GM21526 (cell line): ENCODE data around the gene KRTDAP.

Experiments
- ATAC-seq: cut with Tn5 transposase; IDR thresholded peaks from one replicate; pipeline ENCODE4 v1.9.1; 2021; ENCODE audit warnings: moderate library complexity; ENCODE audit not compliant: unreplicated experiment, low FRiP score

Gene KRTDAP

GRCh38 chr19:35490364-35490763 lies at the start of gene KRTDAP:
KRTDAP (minus strand) TSS chr19:35490464; CDS start chr19:35490442, 22 bp downstream.
- no peak for ATAC-seq

GRCh38 chr19:35539850-35540249 lies 49.6 kb upstream of the KRTDAP start:
- no peak for ATAC-seq

- no peak for ATAC-seq
Observed at GRCh38 chr19:35539314-35539713, 49.0 kb upstream of the KRTDAP start.

- ATAC-seq, result no peak
Observed at GRCh38 chr19:35534803-35535480, 44.7 kb upstream of the KRTDAP start.

- no peak for ATAC-seq
Observed at GRCh38 chr19:35533822-35534392, 43.6 kb upstream of the KRTDAP start.

GRCh38 chr19:35533201-35533821 lies 43.0 kb upstream of the KRTDAP start, which contains the start of gene GAPDHS:
GAPDHS (plus strand) TSS chr19:35533456; CDS start chr19:35533528, 72 bp downstream.
- ATAC-seq, result no peak

GRCh38 chr19:35531291-35531690 lies 41.0 kb upstream of the KRTDAP start:
- no peak for ATAC-seq

- no peak for ATAC-seq
Observed at GRCh38 chr19:35529241-35530218, 39.3 kb upstream of the KRTDAP start.

GRCh38 chr19:35528218-35529038 lies 38.2 kb upstream of the KRTDAP start, which contains the start of gene SBSN:
SBSN (minus strand) TSS chr19:35528311; CDS start chr19:35528281, 30 bp downstream.
- ATAC-seq, result no peak

GRCh38 chr19:35525873-35526272 lies 35.6 kb upstream of the KRTDAP start:
- ATAC-seq, result no peak

- ATAC-seq, result no peak
Observed at GRCh38 chr19:35524181-35524837, 34.0 kb upstream of the KRTDAP start.

GRCh38 chr19:35522745-35523327 lies 32.6 kb upstream of the KRTDAP start:
- no peak for ATAC-seq

- no peak for ATAC-seq
Observed at GRCh38 chr19:35521124-35521743, 31.0 kb upstream of the KRTDAP start.

GRCh38 chr19:35519291-35519690 lies 29.0 kb upstream of the KRTDAP start:
- no peak for ATAC-seq

GRCh38 chr19:35518313-35518712 lies 28.0 kb upstream of the KRTDAP start:
- no peak for ATAC-seq

GRCh38 chr19:35517342-35517741 lies 27.1 kb upstream of the KRTDAP start:
- no peak for ATAC-seq

- no peak for ATAC-seq
Observed at GRCh38 chr19:35516310-35516709, 26.0 kb upstream of the KRTDAP start.

- no peak for ATAC-seq
Observed at GRCh38 chr19:35514282-35514809, 24.1 kb upstream of the KRTDAP start.
